ENCODE results near the gene MELK.

The MELK gene

GRCh38 chr9:36676091-36676490 lies 103.4 kb downstream of the MELK start:
- DNase-seq, result no peak

DNA sequence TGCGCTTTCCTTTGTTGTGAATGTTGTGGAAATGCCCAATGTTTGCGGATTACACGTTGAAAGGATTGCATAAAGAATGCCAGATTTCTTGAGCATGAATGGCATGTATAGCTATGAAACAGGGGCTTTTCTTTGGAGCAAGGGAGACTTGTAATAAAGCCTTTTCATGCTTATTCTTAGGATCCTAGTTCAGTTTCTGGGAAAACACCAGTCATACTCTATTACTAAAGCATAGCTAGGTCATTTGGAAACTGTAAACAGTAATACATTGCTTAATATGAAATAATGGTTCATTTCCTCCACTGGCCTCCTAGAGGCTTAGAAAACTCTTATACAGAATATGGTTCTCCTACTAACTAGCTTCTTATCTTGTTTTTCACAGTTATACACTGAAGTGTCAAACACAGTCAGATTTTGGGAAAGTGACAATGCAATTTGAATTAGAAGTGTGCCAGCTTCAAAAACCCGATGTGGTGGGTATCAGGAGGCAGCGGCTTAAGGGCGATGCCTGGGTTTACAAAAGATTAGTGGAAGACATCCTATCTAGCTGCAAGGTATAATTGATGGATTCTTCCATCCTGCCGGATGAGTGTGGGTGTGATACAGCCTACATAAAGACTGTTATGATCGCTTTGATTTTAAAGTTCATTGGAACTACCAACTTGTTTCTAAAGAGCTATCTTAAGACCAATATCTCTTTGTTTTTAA lies 104.2 kb downstream of the MELK start:
- DNase-seq, result no peak

DNA sequence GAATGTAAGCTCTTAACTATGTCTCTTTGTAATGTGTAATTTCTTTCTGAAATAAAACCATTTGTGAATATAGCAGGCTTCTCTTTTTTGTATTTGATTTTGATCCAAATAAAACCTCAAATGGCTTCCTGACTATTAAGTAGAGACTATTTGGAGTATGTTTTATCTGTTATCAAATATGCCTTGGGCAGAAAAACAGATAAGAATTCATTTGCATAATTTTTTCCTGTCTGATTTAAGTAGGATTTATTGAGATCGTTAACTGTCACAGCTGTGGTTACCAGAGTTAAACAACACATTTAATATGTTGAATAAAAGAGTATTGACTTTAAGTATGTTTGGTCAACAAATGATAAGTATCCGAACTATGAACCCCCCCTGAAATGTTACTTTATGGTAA lies 104.9 kb downstream of the MELK start:
- no peak for DNase-seq

GRCh38 chr9:36679710-36680109 lies 107.0 kb downstream of the MELK start:
- no peak for DNase-seq

GRCh38 chr9:36686471-36686870 lies 113.8 kb downstream of the MELK start:
- no peak for DNase-seq

DNA sequence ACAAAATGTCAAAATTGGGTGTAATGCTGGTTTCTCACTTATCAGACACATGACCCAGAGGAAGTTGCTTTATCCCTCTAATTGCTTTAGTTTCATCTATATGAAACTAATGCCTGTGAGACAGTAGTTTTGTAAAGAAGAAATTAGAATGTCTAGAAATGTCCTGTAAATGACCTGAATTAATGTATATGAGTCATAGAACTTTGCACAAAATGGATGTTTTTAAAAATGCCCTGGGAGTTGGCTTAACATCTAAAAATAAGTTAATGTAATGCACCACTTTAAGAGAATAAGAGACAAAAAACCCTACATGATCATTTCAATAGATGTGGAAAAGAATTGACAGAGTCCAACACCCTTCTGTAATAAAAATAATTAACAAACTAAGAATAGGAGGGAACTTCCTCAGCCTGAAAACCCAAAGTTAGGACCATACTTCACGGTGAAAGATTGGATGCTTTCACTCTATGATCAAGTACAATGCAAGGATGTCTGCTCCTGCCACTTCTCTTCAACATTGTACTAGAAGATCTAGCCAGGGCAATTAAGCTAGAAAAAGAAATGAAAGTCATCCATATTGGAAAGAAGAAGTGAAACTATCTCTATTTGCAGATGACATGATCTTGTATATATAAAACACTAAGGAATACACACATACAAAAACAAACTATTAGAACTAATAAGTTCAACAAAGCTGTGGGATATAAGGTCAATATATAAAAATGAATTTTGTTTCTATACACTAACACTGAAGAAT lies 117.9 kb downstream of the MELK start:
- DNase-seq, result no peak

GRCh38 chr9:36691671-36692070 lies 119.0 kb downstream of the MELK start:
- no peak for DNase-seq

GRCh38 chr9:36698984-36699383 lies 126.3 kb downstream of the MELK start:
- no peak for DNase-seq

GRCh38 chr9:36704148-36704547 lies 131.5 kb downstream of the MELK start:
- no peak for DNase-seq

DNA sequence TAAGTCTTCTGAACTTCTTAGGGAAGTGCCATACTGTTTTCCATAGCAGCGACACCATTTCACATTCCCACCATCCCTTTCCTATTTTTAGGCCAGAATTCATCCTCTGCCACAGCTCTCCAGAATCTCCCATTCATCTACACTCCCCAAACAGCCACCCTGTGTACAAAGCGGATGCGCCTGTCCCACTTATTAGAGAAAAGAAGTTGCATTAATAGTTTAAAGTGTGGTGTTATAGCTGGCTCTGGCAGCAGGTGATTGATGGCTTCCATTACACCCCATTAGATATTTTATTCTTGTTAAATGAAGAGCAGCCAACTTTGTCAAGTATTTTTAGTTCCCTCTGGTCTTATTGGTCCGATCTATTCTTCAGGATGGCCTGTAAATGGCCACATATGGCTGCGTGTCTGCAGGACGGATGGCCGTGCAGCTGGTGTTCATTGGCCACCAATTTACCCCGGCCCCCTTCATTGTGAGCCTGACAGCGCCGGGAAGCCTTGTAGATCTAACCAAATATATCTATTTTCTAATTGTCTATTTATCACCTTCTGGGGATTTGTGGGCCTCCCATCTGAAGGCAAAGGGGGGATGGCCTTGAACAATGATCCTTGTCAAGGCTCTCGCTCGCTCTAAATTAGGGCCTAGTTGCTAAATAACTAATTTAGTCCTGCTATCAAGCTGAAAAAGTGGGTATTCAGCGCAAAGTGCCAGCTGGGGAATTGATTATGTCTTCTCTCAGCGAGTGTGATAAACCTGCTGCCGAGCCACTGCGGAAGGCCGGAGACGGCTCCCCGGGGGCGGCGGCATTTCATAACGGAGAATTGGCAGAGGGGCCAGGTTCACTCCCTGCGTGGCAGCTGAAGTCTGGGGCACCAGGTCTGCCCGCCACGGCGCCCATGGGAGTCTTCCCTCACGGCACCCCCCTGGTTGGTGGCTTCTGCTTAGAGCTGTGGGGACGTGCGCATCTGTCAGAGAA lies 141.1 kb downstream of the MELK start:
- no peak for DNase-seq

GRCh38 chr9:36716496-36716895 lies 143.8 kb downstream of the MELK start:
- DNase-seq, result no peak

DNA sequence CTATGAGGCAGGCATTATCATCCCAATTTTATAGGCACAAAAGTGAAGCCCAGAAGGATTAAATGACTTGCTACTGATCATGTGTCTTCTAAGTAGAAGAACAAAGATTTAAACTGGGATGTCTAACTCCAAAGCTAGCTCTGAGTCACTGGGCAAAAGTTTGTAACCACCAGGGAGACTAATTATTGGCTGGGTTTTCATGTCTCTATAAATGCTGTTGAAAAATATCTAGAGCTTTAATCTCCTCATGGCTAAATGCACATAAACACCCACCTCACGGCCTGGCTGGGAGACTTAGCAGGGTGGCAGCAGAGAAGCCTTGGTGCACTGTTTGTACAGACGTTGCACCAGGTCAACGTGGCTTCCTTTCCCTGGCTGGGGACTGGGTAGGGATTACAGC lies 144.6 kb downstream of the MELK start:
- DNase-seq, result no peak

- DNase-seq, result no peak
These were observed 145.9 kb downstream of the MELK start for GRCh38 chr9:36718612-36719011.

DNA sequence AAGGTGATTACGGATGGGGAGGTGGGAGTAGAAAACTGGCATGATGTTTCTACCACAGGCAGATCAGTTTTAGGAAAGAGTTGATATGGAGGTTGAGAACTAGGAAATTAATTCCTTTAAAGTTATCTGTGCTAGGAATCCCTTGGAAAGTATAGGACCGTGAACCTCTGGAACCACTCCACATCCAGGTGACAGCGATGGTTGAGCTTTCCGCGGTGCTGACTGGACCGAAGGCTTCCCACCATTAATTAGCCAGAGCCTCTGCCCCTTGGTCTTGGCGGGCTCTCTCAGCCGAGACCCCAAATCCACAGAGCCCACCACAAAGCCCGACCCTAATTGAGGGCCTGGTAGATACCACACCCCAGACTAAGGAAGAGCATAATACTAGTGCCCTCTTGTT lies 147.3 kb downstream of the MELK start:
- no peak for DNase-seq

DNA sequence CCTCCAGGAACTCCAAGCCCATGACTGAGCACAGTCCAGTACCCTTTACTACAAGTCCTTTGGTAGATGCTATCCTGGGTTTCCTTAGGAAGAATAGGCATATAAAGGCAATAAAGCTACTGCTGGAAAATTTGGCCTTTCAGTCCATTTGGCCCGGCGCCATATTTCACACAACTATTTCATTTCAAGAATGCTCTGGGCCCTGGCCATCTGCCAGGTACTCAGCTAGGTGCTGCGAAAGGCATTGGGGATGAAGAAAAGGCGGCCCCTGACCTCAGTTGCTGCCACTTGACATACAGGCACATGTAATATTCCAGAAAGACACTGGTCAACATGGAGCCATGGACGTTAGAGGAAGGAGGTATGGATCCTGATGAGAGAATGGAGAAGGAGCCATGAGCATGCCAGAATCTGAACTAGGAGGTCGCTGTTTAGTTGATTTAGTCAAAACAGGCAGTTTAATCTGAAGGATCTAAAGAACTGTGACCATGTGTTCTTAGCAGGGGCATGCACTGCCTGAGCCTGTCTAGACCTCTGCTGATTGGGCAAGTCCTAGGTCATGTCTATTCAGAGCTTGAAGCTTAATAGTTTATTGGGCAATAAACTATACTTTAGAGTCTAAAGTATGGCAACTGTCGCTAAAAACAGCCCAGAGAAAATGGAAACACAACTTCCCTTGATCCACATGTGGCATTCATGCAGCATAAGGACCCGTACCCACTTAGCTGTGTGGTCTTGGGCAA lies 149.3 kb downstream of the MELK start:
- DNase-seq, result peak; percentile 77

DNA sequence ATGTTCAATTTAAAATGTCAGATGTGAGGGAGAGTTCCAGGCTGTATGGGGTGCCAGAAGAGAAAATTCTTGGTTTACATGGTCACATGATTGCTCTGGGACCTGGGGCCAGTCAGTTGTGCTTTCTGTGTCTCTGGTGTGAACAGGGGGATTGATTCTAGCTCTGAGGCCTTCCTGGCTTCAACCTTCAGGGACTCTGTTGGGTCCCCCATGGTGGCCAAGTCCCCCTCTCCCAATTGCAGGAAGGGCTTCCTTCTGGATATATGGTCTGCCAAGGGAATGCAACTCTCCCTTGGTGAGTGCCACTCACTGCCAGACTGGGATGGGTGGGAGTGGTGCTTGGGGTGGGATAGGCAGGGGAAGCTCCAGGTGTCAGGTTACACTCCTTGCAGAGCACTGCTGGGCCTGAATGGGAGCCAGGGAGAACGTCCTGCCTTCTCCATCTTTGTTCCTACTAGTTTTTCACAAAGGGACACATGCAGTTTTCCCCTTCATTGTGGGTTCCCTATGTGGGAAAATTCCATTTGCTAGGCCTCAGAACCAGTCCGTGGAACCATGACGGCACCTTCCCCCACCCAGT lies 153.2 kb downstream of the MELK start:
- no peak for DNase-seq
